ENCODE data around the gene CBFA2T2. TPM values are rescaled to one million over a fixed set of nuclear protein-coding genes. Genes with fewer than 3 reads are reported as not detected.

The CBFA2T2 gene
- total and polyA plus RNA-seq, 9 donors, result 9.4 to 29.8 (median 21.2) TPM

DNA sequence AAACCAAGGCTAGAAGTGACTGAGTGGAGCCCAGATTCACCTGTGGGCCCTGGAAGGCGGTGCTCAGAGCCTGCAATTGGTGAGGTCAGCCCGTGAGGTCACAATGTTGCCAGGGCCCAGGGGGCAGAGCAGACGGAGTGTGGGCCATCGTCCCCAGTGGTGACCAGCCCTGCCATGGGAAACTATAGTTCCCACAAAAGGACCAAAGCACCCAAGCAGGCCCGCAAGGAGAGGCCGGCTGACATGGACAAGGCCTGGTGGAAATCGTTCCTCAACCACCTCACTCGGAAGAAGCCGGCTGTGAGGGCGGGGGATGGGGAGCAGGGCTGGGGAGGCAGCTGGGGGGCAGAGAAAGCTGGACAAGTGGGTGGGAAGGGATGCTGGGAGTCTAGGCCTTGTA is 172.3 kb downstream of the CBFA2T2 start, which contains the start of gene C20orf144:
Gene C20orf144, plus strand, starts transcription at position 156 of the 400 bp plus-strand sequence. Its CDS starts 19 bp downstream, at position 175.
- Histone ChIP-seq H3K27ac (peak within 1 kb of the TSS in 1 of 2 donors; percentile 88), H3K4me3 (peak within 1 kb of the TSS; percentile 64), H3K9me3 (no peaks in the 10 kb centered on the region), H3K36me3 (no peaks in the 10 kb centered on the region), H3K4me1 (ENCODE audit: insufficient read depth) (peaks cover 9% of the 10 kb centered on the region), H3K27me3 (no peaks in the 10 kb centered on the region)
- TF ChIP-seq, protein P1, sequence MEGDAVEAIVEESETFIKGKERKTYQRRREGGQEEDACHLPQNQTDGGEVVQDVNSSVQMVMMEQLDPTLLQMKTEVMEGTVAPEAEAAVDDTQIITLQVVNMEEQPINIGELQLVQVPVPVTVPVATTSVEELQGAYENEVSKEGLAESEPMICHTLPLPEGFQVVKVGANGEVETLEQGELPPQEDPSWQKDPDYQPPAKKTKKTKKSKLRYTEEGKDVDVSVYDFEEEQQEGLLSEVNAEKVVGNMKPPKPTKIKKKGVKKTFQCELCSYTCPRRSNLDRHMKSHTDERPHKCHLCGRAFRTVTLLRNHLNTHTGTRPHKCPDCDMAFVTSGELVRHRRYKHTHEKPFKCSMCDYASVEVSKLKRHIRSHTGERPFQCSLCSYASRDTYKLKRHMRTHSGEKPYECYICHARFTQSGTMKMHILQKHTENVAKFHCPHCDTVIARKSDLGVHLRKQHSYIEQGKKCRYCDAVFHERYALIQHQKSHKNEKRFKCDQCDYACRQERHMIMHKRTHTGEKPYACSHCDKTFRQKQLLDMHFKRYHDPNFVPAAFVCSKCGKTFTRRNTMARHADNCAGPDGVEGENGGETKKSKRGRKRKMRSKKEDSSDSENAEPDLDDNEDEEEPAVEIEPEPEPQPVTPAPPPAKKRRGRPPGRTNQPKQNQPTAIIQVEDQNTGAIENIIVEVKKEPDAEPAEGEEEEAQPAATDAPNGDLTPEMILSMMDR (IDR thresholded peaks at IDR 0.05), result no peak
- TF ChIP-seq EP300 (IDR thresholded peaks at IDR 0.05), result no peak
- no peak for TF ChIP-seq POLR2A (IDR thresholded peaks at IDR 0.05)
- DNase-seq, result peak; percentile 11 to 51 (median 40)
- 90 to 93% (median 91%) methylated on average over 10 of the region's 10 CpGs for WGBS, 3 donors
- intact Hi-C loops (cut with DNase I), result loop anchor here in 1 of 4 donors (10.0 kb wide), 1 partner anchor 73 kb away; the partner anchor contains the start of gene ZNF341

DNA sequence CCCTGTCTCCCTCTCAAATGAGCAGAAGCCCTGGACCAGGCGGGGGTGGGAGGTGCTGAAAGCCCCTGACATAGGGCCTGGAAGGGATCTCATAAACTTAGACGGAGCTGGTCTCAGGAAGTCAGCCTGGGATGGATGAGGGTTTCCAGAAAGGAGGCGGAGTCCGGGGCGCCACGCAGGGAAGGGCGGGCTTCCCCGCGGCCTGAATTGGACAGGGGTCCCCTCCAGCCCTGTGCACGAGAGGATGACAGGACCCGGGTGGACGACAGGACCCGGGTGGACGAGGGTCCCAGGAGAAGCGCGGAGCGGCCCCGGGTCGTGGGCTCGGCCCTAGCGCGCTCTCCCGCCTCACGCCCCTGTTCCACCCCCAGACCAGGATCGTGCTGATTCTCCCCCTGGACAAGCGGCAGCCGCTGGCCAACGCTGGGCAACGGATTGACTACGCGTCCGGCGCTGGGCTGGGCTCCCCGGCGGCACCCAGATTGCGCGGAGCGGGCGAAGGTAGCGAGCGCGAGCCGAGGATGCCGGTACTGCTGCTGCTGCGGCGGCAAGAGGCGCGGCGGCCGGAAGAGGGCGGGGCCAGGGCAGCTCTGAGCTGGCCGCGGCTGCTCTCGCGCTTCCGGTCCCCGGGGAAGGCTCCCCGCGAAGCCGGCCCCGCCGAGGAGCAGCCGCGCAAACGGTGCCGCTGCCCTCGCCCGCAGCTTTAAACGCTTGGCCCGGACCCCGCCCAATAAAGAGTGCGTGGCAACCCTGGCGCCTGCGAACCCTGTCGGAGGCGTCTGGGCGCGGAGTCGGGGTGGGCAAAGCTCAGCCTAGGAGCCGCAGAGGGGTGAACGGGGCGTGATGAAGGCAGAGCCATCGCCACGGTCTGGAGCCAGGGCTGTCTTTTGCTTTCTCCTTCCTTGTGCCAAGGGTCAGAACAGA is 173.5 kb downstream of the CBFA2T2 start:
- peak overlapping the region; percentile 70 to 88 for H3K27ac ChIP-seq
- intact Hi-C loops (cut with DNase I), result loop anchor here in 1 of 4 donors (10.0 kb wide), 1 partner anchor 71 kb away; the partner anchor contains the start of gene ZNF341
- H3K4me1 ChIP-seq (ENCODE audit: insufficient read depth), result peaks cover 9% of the 10 kb centered on the region
- WGBS, 3 donors, result 1% methylated on average over 76 to 84 of the region's 84 CpGs
- no peak for TF ChIP-seq POLR2A (IDR thresholded peaks at IDR 0.05)
- TF ChIP-seq, protein P1 (IDR thresholded peaks at IDR 0.05), result peak in 2 of 3 donors; percentile 17 to 33
- TF ChIP-seq EP300 (IDR thresholded peaks at IDR 0.05), result no peak
- H3K36me3 ChIP-seq, result no peaks in the 10 kb centered on the region
- H3K27me3 ChIP-seq, result no peaks in the 10 kb centered on the region
- peak overlapping the region; percentile 64 for H3K4me3 ChIP-seq
- H3K9me3 ChIP-seq, result no peaks in the 10 kb centered on the region
- DNase-seq, result peak; percentile 77 to 88 (median 83)

DNA sequence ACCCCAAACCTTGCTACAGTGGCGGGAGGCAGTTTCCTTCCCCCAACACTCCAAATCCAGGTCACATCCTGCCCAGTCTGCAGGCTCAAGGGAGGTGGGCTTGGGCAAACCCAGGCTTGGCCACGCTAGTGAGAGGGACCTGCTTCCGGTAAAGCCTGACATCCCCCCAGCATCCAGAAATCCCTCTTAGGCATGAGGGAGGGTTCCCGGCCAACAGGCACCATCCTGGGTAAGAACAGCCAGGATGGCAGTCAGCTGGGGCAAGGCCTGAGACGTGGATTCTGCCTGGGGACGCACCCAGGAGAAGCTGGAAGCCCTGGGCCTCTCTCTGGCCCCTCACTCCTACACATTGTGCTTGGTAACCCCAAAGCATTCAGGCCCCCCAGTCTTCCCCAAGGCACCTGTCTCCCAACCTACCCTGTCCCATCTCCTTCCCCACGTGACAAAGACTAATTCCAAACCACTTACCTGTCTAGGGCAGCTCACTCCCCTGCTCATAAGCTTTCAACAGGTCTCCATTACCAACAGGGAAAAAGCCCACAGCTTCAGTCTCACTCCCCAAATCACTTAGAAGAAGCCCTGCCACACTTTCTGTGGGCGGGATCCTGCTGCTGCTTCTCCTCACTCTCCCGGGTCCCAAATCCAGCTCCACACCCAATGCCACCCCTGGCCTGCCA is 174.3 kb downstream of the CBFA2T2 start:
- WGBS, 3 donors, result 38 to 46% (median 40%) methylated on average over 9 of the region's 9 CpGs
- intact Hi-C loops (cut with DNase I), result loop anchor here in 1 of 4 donors (10.0 kb wide), 1 partner anchor 71 kb away; the partner anchor contains the start of gene ZNF341
- peak in 4 of 5 donors; percentile 20 to 52 (median 38) for DNase-seq
- Histone ChIP-seq H3K27ac (peak overlapping the region; percentile 70 to 88), H3K9me3 (no peaks in the 10 kb centered on the region), H3K36me3 (no peaks in the 10 kb centered on the region), H3K4me1 (ENCODE audit: insufficient read depth) (peaks cover 9% of the 10 kb centered on the region), H3K4me3 (peak overlapping the region; percentile 64), H3K27me3 (no peaks in the 10 kb centered on the region)
- TF ChIP-seq, protein P1 (IDR thresholded peaks at IDR 0.05), result no peak

DNA sequence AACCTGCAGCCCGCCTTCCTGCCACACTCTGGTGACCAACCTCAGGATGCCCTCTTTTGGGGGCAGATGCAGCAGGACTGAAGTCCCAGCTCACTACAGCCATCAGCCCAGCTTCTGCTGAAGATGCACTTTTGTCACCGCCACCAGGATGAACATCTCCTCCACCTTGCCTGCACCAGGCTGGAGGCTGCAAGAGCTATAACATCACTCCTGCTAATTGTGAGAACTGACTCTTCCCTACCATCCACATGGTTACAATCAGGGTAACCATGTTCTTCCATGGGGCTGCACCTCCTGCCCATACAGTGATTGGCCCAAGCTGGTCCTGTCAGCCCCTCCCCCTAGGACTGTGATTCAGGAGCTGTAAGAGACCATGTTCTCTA is 174.9 kb downstream of the CBFA2T2 start:
- Histone ChIP-seq H3K4me3 (no peak overlapping the region), H3K27ac (no peak overlapping the region), H3K36me3 (no peaks in the 10 kb centered on the region), H3K4me1 (ENCODE audit: insufficient read depth) (peaks cover 9% of the 10 kb centered on the region), H3K9me3 (no peaks in the 10 kb centered on the region), H3K27me3 (no peaks in the 10 kb centered on the region)
- TF ChIP-seq, protein P1 (IDR thresholded peaks at IDR 0.05), result no peak
- TF ChIP-seq POLR2A (IDR thresholded peaks at IDR 0.05), result no peak
- TF ChIP-seq EP300 (IDR thresholded peaks at IDR 0.05), result no peak
- 94 to 100% (median 97%) methylated on average over 2 of the region's 2 CpGs for WGBS, 3 donors
- intact Hi-C loops (cut with DNase I), result loop anchor here in 2 of 4 donors (5.0 to 10.0 kb wide), 2 partner anchors 68 to 70 kb away; partner anchors contain the start of gene ZNF341 (in 2 of the 2)
- peak in 3 of 5 donors; percentile 13 to 41 (median 36) for DNase-seq
